Measurements from ENCODE around the gene QRICH1. TPM values are rescaled to one million over a fixed set of nuclear protein-coding genes. Genes with fewer than 3 reads are reported as not detected.

Gene QRICH1
- polyA plus RNA-seq, 12 donors: 46.8 to 246 (median 61.4) TPM

- no peak for DNase-seq
These were observed 94.6 kb downstream of the QRICH1 start for GRCh38 chr3:48999085-48999858.

- no peak for DNase-seq
These were observed 95.9 kb downstream of the QRICH1 start for GRCh38 chr3:48997714-48998637.

- no peak for DNase-seq
These were observed 96.7 kb downstream of the QRICH1 start for GRCh38 chr3:48997102-48997635.

DNA sequence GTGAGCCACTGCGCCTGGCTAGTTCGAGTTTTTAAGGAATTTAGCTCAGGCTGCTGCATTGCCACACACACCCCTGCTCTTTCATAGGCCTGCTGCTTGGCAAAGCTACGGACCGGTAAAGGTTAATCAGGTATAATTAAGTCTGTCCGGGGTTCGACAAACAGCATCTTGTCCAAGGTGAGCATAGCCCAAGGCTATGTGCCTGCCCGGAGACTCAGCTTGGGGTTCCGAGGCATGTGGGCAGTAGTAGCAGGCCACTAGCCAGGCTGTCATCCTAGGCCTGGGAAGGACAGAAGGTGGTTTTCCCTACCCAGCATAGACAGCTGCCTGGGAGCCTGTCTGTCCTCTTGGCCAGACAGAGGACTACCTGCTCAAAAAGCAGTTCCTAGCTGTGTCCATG, 97.2 kb downstream of the QRICH1 start:
- no peak for DNase-seq

- no peak for DNase-seq
These were observed 100.0 kb downstream of the QRICH1 start for GRCh38 chr3:48993834-48994233.

- DNase-seq: no peak
These were observed 101.9 kb downstream of the QRICH1 start for GRCh38 chr3:48991851-48992545.

DNA sequence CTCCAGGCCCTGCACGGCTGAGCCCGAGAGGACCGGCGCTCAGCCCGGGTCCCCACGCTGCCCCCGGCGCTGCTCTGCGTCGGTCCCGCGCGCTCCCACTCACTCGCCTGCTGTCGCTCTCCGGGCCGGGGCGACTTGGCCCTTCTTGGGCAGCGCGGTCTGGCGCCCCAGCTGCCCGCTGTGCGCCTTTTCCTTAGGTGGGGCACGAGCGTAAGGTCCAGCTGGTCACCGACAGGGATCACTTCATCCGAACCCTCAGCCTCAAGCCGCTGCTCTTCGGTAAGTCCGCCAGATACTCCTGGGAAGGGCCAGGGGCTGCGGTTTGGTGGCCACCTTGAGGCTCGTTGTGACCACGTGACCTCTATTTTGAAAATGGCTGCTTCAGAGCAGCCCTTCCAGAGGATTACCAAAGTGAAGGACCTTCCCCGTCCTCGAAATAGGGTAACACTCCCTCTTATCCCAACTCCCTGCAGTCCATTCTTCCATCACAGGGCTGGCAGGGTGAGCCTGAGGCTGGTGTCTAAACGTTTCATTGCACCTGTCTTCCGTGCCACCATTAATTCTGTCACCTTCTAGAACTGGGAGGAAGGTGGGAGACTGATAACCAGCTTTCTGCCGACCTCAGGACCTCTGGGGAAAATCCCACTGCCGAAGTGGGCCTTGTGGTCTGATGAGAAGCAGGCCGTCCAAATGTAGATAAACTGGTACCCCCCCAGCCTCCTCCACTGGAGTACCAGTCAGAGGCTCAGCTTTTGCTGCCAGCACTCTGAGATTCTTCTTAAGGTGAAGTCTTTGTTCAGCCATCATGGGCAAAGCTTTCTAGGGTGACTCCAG, 103.0 kb downstream of the QRICH1 start:
- DNase-seq: no peak

GRCh38 chr3:48989796-48990635, 103.9 kb downstream of the QRICH1 start, which contains the start of gene P4HTM:
Gene P4HTM, plus strand, starts transcription at chr3:48990241. Its CDS starts 16 bp downstream, at chr3:48990257.
- DNase-seq: peak; percentile 90

DNA sequence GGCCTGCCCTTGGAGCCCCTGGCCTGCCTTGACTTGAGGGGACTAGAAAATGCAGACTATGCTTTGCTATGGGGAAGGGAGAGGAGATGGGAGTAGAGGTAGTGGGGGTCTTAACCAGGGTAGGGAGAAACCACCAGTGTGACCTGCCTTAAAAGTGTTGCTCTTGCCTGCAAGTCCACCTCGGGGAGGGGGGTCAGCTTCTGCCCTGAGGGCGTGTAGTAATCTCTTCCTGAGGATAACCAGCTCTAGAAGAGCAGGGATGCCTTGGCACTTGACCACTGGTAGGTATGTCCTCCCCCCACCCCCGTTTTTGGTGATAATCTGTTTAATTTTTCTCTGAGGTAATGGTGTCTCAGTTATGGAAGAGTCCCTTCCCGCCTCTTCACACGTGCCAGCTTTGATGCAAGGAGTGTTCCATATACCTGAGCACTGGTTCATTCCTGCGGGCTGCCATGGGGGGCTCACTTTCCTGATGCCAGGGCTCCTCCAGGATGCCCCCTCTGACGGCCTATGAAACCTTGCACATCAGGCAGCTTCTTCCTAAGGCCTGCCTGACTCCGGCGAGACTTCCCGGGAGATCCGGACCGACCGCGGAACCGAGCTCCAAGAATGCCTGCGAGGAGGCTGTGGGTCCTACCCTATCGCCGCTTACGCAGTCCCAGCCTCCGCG, 104.6 kb downstream of the QRICH1 start:
- DNase-seq: no peak

DNA sequence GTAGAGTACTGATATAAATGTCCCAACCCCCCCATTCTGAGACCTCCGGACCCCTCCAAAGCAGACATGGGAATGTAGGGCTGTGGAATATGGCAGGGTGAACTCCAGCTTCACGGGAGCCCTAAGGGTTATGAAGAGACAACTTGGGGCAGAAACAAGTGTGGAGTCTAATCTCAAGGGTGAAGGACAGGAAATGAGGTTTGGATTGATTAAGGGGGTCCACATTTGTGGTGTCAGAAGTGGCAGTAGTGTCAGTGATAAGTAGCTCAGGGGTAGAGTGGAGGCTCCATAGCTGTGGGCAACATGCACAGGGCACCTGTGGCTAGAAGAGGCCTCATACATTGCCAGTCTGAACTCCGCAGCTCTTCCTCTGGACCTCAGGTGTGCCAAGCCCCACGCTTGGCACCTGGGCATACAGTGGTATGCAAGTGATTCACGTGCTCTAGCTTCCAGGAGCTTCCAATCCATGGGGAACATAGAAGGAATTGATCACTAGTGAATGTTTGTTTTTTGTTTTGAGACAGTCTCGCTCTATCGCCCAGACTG, 108.0 kb downstream of the QRICH1 start:
- no peak for DNase-seq

- DNase-seq: no peak
These were observed 109.2 kb downstream of the QRICH1 start for GRCh38 chr3:48984663-48985062.

DNA sequence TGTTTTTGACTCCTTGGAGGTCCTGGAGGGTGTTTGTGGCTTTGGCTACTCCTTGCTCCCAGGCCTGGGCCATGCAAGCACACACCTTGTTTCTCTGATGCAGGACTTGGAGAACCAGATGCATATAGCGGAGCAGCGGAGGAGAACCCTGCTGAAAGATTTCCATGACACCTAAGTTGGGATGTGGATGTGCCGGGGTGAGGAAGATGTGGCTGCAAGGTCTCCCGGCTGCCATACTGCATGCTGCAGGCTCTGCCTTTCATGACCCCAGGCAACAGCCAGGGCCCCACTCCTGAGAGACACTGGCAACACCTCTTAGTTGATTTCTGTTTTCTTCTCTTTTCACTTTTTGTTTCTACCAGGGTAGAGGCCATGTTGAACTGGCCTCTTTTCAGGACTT, 110.8 kb downstream of the QRICH1 start:
- DNase-seq: no peak

DNA sequence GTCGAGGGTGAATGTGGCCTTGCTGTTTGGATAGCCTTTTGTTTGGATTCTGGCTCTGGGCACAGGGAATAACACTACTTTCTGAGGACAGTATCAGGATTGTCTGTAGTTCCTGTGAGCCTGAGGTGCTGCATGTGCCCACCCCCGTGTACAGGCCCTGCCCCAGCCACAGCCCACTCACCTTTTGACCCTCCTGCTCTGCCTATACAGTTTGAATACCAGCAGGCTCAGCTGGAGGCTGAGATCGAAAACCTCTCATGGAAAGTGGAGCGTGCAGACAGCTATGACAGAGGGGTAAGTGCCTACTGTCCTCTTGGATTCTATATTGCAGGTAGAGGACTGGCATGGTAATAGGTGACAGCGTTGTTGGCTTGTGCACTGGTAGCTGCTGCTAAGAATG, 111.2 kb downstream of the QRICH1 start:
- DNase-seq: no peak

DNA sequence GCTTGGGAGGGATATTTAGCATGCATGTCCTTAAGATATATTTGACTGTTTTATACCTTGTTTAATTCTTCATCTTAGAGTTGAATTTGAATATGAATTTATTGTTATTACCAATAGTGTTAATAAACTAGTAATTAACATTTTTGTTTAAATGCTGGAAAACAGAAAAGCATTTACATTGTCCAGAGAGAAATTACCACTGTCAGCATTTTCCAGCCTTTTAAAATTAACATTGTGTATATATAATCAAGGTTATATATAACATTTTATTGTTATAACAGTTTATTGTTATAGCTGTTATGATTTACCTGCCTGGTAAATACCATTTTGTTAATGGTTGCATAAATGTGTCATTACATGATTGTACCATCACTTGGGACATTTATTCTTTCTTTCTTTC, 111.9 kb downstream of the QRICH1 start:
- DNase-seq: no peak

GRCh38 chr3:48980295-48980694, 113.6 kb downstream of the QRICH1 start:
- no peak for DNase-seq

Measured in muscle of arm (tissue), 12 donors.